Measurements from ENCODE around the gene ELAPOR1. TPM values are rescaled to one million over a fixed set of nuclear protein-coding genes. Genes with fewer than 3 reads are reported as not detected.

ELAPOR1 gene
- 10 to 100 TPM in 4 of 8 experiments, 1 to 10 TPM in 2, under 1 TPM in 2; 0.54 to 14.7 (median 7.7) TPM for total RNA-seq

GRCh38 chr1:109113590-109114341 lies at the start of gene ELAPOR1:
ELAPOR1 (plus strand) TSS chr1:109114115; CDS start chr1:109114184, 69 bp downstream.
- in situ Hi-C loops (cut with MboI; ENCODE audit: low pct_unique_long_range_greater_than_20kb in 2 of 9, low sequenced_read_pairs in 9 of 9, unreplicated experiment in 9 of 9) = no loop called here
- Histone ChIP-seq H3K4me3 (peak within 1 kb of the TSS; percentile 38 to 52 (median 45)), H3K27ac (peak within 1 kb of the TSS; percentile 31 to 45), H3K4me1 (replicated peaks in 1 of 2) (peaks cover 23 to 31% of the 10 kb centered on the region in 2 donors)
- ATAC-seq (replicated peaks in 6 of 8) = peak; percentile 36 to 93 (median 88)
- 0 to 20% (median 7%) methylated on average over 1 to 32 of the region's 56 CpGs; no CpG with 5 or more reads in 3 of the 10 experiments for WGBS, 10 experiments

- no peak for ATAC-seq (replicated peaks in 6 of 8)
- Histone ChIP-seq H3K27ac (no peak overlapping the region), H3K4me3 (no peak overlapping the region), H3K4me1 (replicated peaks in 1 of 2) (no peaks in the 10 kb centered on the region)
- 73 to 100% (median 92%) methylated on average over 1 to 3 of the region's 3 CpGs; no CpG with 5 or more reads in 1 of the 10 experiments for WGBS, 10 experiments
- in situ Hi-C loops (cut with MboI; ENCODE audit: low pct_unique_long_range_greater_than_20kb in 2 of 9, low sequenced_read_pairs in 9 of 9, unreplicated experiment in 9 of 9) = no loop called here
These were observed 48.8 kb upstream of the ELAPOR1 start for GRCh38 chr1:109065137-109065536.

- peak in 2 of 8 experiments; percentile 19 to 30 for ATAC-seq (replicated peaks in 6 of 8)
- Histone ChIP-seq H3K27ac (no peak overlapping the region), H3K4me3 (no peak overlapping the region), H3K4me1 (replicated peaks in 1 of 2) (no peaks in the 10 kb centered on the region)
- in situ Hi-C loops (cut with MboI; ENCODE audit: low pct_unique_long_range_greater_than_20kb in 2 of 9, low sequenced_read_pairs in 9 of 9, unreplicated experiment in 9 of 9) = no loop called here
- WGBS, 10 experiments = 50 to 94% (median 86%) methylated on average over 5 to 8 of the region's 8 CpGs; no CpG with 5 or more reads in 3 of the 10 experiments
These were observed 46.0 kb upstream of the ELAPOR1 start for GRCh38 chr1:109067883-109068282.

GRCh38 chr1:109069294-109069693 lies 44.6 kb upstream of the ELAPOR1 start:
- in situ Hi-C loops (cut with MboI; ENCODE audit: low pct_unique_long_range_greater_than_20kb in 2 of 9, low sequenced_read_pairs in 9 of 9, unreplicated experiment in 9 of 9) = no loop called here
- Histone ChIP-seq H3K27ac (no peak overlapping the region), H3K4me1 (replicated peaks in 1 of 2) (no peaks in the 10 kb centered on the region), H3K4me3 (no peak overlapping the region)
- 0 to 100% (median 51%) methylated on average over 1 of the region's 1 CpG; no CpG with 5 or more reads in 2 of the 10 experiments for WGBS, 10 experiments
- ATAC-seq (replicated peaks in 6 of 8) = peak in 3 of 8 experiments; percentile 17 to 94 (median 19)

- H3K27ac ChIP-seq = peak within 1 kb of the TSS; percentile 96
- H3K4me1 ChIP-seq (replicated peaks in 1 of 2) = peaks cover 9 to 13% of the 10 kb centered on the region in 2 donors
- peak within 1 kb of the TSS; percentile 65 to 90 (median 82) for H3K4me3 ChIP-seq
- WGBS, 10 experiments = 0 to 33% (median 8%) methylated on average over 3 to 39 of the region's 39 CpGs
- peak; percentile 94 to 100 (median 99) for ATAC-seq (replicated peaks in 6 of 8)
- in situ Hi-C loops (cut with MboI; ENCODE audit: low pct_unique_long_range_greater_than_20kb in 2 of 9, low sequenced_read_pairs in 9 of 9, unreplicated experiment in 9 of 9) = no loop called here
These were observed 38.1 kb upstream of the ELAPOR1 start, which contains the start of gene TAF13 for GRCh38 chr1:109075531-109076490. TAF13 (minus strand) TSS chr1:109076003; CDS start chr1:109075947, 56 bp downstream.

GRCh38 chr1:109078317-109078716 lies 35.6 kb upstream of the ELAPOR1 start:
- 60 to 100% (median 100%) methylated on average over 1 of the region's 1 CpG; no CpG with 5 or more reads in 4 of the 10 experiments for WGBS, 10 experiments
- in situ Hi-C loops (cut with MboI; ENCODE audit: low pct_unique_long_range_greater_than_20kb in 2 of 9, low sequenced_read_pairs in 9 of 9, unreplicated experiment in 9 of 9) = no loop called here
- no peak for ATAC-seq (replicated peaks in 6 of 8)

GRCh38 chr1:109079240-109079622 lies 34.7 kb upstream of the ELAPOR1 start:
- no peak overlapping the region for H3K4me3 ChIP-seq
- in situ Hi-C loops (cut with MboI; ENCODE audit: low pct_unique_long_range_greater_than_20kb in 2 of 9, low sequenced_read_pairs in 9 of 9, unreplicated experiment in 9 of 9) = no loop called here
- 80 to 100% (median 99%) methylated on average over 2 of the region's 2 CpGs for WGBS, 10 experiments
- peaks cover 27 to 29% of the 10 kb centered on the region in 2 donors for H3K4me1 ChIP-seq (replicated peaks in 1 of 2)
- no peak overlapping the region for H3K27ac ChIP-seq
- ATAC-seq (replicated peaks in 6 of 8) = no peak

More at GRCh38 chr1:109078317-109078716, 35.6 kb upstream of the ELAPOR1 start:
- Histone ChIP-seq H3K4me3 (no peak overlapping the region), H3K4me1 (replicated peaks in 1 of 2) (peaks cover 21 to 26% of the 10 kb centered on the region in 2 donors), H3K27ac (no peak overlapping the region)

- WGBS, 10 experiments = 53 to 97% (median 86%) methylated on average over 2 to 5 of the region's 5 CpGs
- peaks cover 27 to 30% of the 10 kb centered on the region in 2 donors for H3K4me1 ChIP-seq (replicated peaks in 1 of 2)
- in situ Hi-C loops (cut with MboI; ENCODE audit: low pct_unique_long_range_greater_than_20kb in 2 of 9, low sequenced_read_pairs in 9 of 9, unreplicated experiment in 9 of 9) = no loop called here
- H3K27ac ChIP-seq = no peak overlapping the region
- H3K4me3 ChIP-seq = no peak overlapping the region
- no peak for ATAC-seq (replicated peaks in 6 of 8)
These were observed 33.4 kb upstream of the ELAPOR1 start for GRCh38 chr1:109080441-109081082.

- Histone ChIP-seq H3K4me3 (no peak overlapping the region), H3K4me1 (replicated peaks in 1 of 2) (peaks cover 23 to 25% of the 10 kb centered on the region in 2 donors), H3K27ac (peak overlapping the region; percentile 65 to 81)
- 6 to 85% (median 25%) methylated on average over 2 to 3 of the region's 3 CpGs; no CpG with 5 or more reads in 1 of the 10 experiments for WGBS, 10 experiments
- ATAC-seq (replicated peaks in 6 of 8) = peak in 5 of 8 experiments; percentile 30 to 45 (median 42)
- in situ Hi-C loops (cut with MboI; ENCODE audit: low pct_unique_long_range_greater_than_20kb in 2 of 9, low sequenced_read_pairs in 9 of 9, unreplicated experiment in 9 of 9) = no loop called here
These were observed 30.4 kb upstream of the ELAPOR1 start for GRCh38 chr1:109083501-109083900.

- H3K27ac ChIP-seq = peak overlapping the region; percentile 66 to 70
- ATAC-seq (replicated peaks in 6 of 8) = peak in 5 of 8 experiments; percentile 77 to 86 (median 79)
- 0 to 83% (median 17%) methylated on average over 1 of the region's 1 CpG; no CpG with 5 or more reads in 4 of the 10 experiments for WGBS, 10 experiments
- in situ Hi-C loops (cut with MboI; ENCODE audit: low pct_unique_long_range_greater_than_20kb in 2 of 9, low sequenced_read_pairs in 9 of 9, unreplicated experiment in 9 of 9) = no loop called here
- no peak overlapping the region for H3K4me3 ChIP-seq
- peaks cover 23 to 25% of the 10 kb centered on the region in 2 donors for H3K4me1 ChIP-seq (replicated peaks in 1 of 2)
These were observed 30.0 kb upstream of the ELAPOR1 start for GRCh38 chr1:109083923-109084322.

GRCh38 chr1:109084563-109085517 lies 29.1 kb upstream of the ELAPOR1 start:
- Histone ChIP-seq H3K27ac (peak overlapping the region; percentile 66 to 70), H3K4me1 (replicated peaks in 1 of 2) (peaks cover 24 to 33% of the 10 kb centered on the region in 2 donors), H3K4me3 (no peak overlapping the region)
- WGBS, 10 experiments = 63 to 87% (median 85%) methylated on average over 4 to 13 of the region's 13 CpGs; no CpG with 5 or more reads in 2 of the 10 experiments
- peak in 5 of 8 experiments; percentile 72 to 82 (median 75) for ATAC-seq (replicated peaks in 6 of 8)
- in situ Hi-C loops (cut with MboI; ENCODE audit: low pct_unique_long_range_greater_than_20kb in 2 of 9, low sequenced_read_pairs in 9 of 9, unreplicated experiment in 9 of 9) = no loop called here
